NCI-H2227 treated with DMSO at 0.1 percent for 48 hours (cell line): ENCODE measurements around the gene PIR.

Source experiments
- DNase-seq: peaks from one replicate; lab custom pipeline; 2025; lab: John Stamatoyannopoulos, UW

The PIR gene

GRCh38 chrX:15416133-15416993 is 76.8 kb downstream of the PIR start:
- DNase-seq: no peak

- DNase-seq: no peak
Observed at GRCh38 chrX:15413101-15413500, 80.0 kb downstream of the PIR start.

GRCh38 chrX:15410947-15411346 is 82.2 kb downstream of the PIR start:
- DNase-seq: no peak

- DNase-seq: no peak
Observed at GRCh38 chrX:15410430-15410829, 82.7 kb downstream of the PIR start.

- no peak for DNase-seq
Observed at GRCh38 chrX:15405846-15406245, 87.3 kb downstream of the PIR start.

GRCh38 chrX:15404401-15405096 is 88.6 kb downstream of the PIR start:
- DNase-seq: no peak

GRCh38 chrX:15401378-15401777 is 91.8 kb downstream of the PIR start:
- DNase-seq: no peak

GRCh38 chrX:15399962-15400391 is 93.2 kb downstream of the PIR start:
- DNase-seq: no peak

- DNase-seq: no peak
Observed at GRCh38 chrX:15398874-15399273, 94.3 kb downstream of the PIR start.

GRCh38 chrX:15395789-15396188 is 97.3 kb downstream of the PIR start:
- no peak for DNase-seq

GRCh38 chrX:15391850-15392249 is 101.3 kb downstream of the PIR start:
- DNase-seq: no peak

GRCh38 chrX:15384304-15384703 is 108.8 kb downstream of the PIR start, which contains the start of gene VEGFD:
Gene VEGFD, minus strand, starts transcription at chrX:15384413. Its CDS starts 467 bp downstream, at chrX:15383946.
- no peak for DNase-seq

GRCh38 chrX:15382813-15383212 is 110.3 kb downstream of the PIR start:
- DNase-seq: no peak

- DNase-seq: no peak
Observed at GRCh38 chrX:15376956-15377355, 116.2 kb downstream of the PIR start.

- no peak for DNase-seq
Observed at GRCh38 chrX:15373976-15374375, 119.2 kb downstream of the PIR start.

- DNase-seq: no peak
Observed at GRCh38 chrX:15366506-15367352, 126.4 kb downstream of the PIR start.

- DNase-seq: no peak
Observed at GRCh38 chrX:15359701-15360100, 133.4 kb downstream of the PIR start.

- no peak for DNase-seq
Observed at GRCh38 chrX:15358533-15358932, 134.6 kb downstream of the PIR start.

GRCh38 chrX:15356444-15356843 is 136.7 kb downstream of the PIR start:
- DNase-seq: no peak

GRCh38 chrX:15350329-15350996 is 142.7 kb downstream of the PIR start:
- peak; percentile 5 for DNase-seq

- peak; percentile 27 for DNase-seq
Observed at GRCh38 chrX:15349046-15349445, 144.1 kb downstream of the PIR start.

GRCh38 chrX:15345976-15346375 is 147.2 kb downstream of the PIR start:
- DNase-seq: no peak
